HepG2 (cell line): Measurements from ENCODE around the gene COX14. TPM values are rescaled to one million over a fixed set of nuclear protein-coding genes. Genes with fewer than 3 reads are reported as not detected.
A peak's percentile ranks its signal among the peaks of the same experiment; 100 is the strongest.

Experiments
- ERF ChIP-seq: IDR thresholded peaks from 2 replicates; pipeline ENCODE4 v1.6.1; 2018; ENCODE audit warnings: missing biosample characterization, missing genetic modification reagents
- HDAC1 ChIP-seq: sonication (generic); formaldehyde crosslinking; IDR thresholded peaks from 2 replicates; pipeline ENCODE4 v1.5.1; 2020; ENCODE audit warnings: mild to moderate bottlenecking, missing genetic modification reagents
- HIC2 ChIP-seq: sonication (generic); formaldehyde crosslinking; IDR thresholded peaks from 2 replicates; pipeline ENCODE4 v1.9.0; 2022; ENCODE audit warnings: low read depth, missing genetic modification reagents
- KDM2A ChIP-seq: sonication (generic); formaldehyde crosslinking; IDR thresholded peaks from 2 replicates; pipeline ENCODE4 v1.4.0; 2020; ENCODE audit warnings: low read depth, missing genetic modification reagents, borderline replicate concordance
- MNT ChIP-seq: fragments of 450-650 bp; IDR thresholded peaks from 2 replicates; pipeline ENCODE4 v1.6.1; 2016
- NR0B2 ChIP-seq: sonication (generic); formaldehyde crosslinking; IDR thresholded peaks from 2 replicates; pipeline ENCODE4 v1.4.0; 2020; ENCODE audit warnings: mild to moderate bottlenecking, missing genetic modification reagents
- RFXAP ChIP-seq: sonication (generic); formaldehyde crosslinking; IDR thresholded peaks from 2 replicates; pipeline ENCODE4 v1.4.0; 2020; ENCODE audit warnings: missing genetic modification reagents, borderline replicate concordance
- SAFB2 ChIP-seq: sonication (generic); formaldehyde crosslinking; IDR thresholded peaks from 2 replicates; pipeline ENCODE4 v1.5.1; 2020; ENCODE audit warnings: missing genetic modification reagents, low read depth, mild to moderate bottlenecking, borderline replicate concordance
- ZFYVE20 ChIP-seq: sonication (generic); formaldehyde crosslinking; IDR thresholded peaks from 2 replicates; pipeline ENCODE4 v1.8.0; 2023; ENCODE audit warnings: low read depth, mild to moderate bottlenecking, moderate library complexity, missing genetic modification reagents, borderline replicate concordance
- ZNF276 ChIP-seq: sonication (generic); formaldehyde crosslinking; IDR thresholded peaks from 2 replicates; pipeline ENCODE4 v1.4.0; 2020; ENCODE audit warnings: mild to moderate bottlenecking, low read depth, missing genetic modification reagents
- ZNF280B ChIP-seq: sonication (generic); formaldehyde crosslinking; IDR thresholded peaks from 2 replicates; pipeline ENCODE4 v1.5.0; 2020; ENCODE audit warnings: missing genetic modification reagents, mild to moderate bottlenecking, borderline replicate concordance
- ZNF687 ChIP-seq: sonication (generic); formaldehyde crosslinking; IDR thresholded peaks from 2 replicates; pipeline ENCODE4 v1.5.1; 2020; ENCODE audit warnings: mild to moderate bottlenecking, missing genetic modification reagents, moderate library complexity
- polyA plus RNA-seq, 8 experiments: library from polyadenylated mRNA; depleted of rRNA in 3 of 8; stranded (reverse) in 7 of 8; unstranded in 1 of 8; fragments of >200 nt; fragmentation: Illumina TruSeq in 4 of 8; extraction: Trizol in 4 of 8; gene quantifications; 2 replicates each; pipeline versions ENCODE4 v1.2.1 to v1.2.3, GENCODE V29; 2011 to 2016; ENCODE audit warnings: low read depth in 4 of 8, missing spikeins in 1 of 8, mixed read lengths in 1 of 8; ENCODE audit not compliant: insufficient read depth in 1 of 8
- total RNA-seq, 5 experiments: library from RNA; depleted of rRNA; stranded (reverse); fragments of >200 nt; fragmentation: Illumina TruSeq; extraction: Trizol; gene quantifications; 2 replicates each; pipeline ENCODE4 v1.2.3, GENCODE V29; 2016; ENCODE audit warnings: low read depth in 1 of 5

COX14 gene
- total and polyA plus RNA-seq, 2 of the 13 experiments (the other 11 are each of a cell fraction or from before 2014, with no cell fraction given): 53.0 to 71.6 TPM

GRCh38 chr12:50082644-50083043, 29.4 kb upstream of the COX14 start (continued):
- TF ChIP-seq HIC2: no peak
- TF ChIP-seq ZNF687 (CRISPR knock-in tag): peak; percentile 73
- no peak for TF ChIP-seq SAFB2 (CRISPR knock-in tag)
- 0 out of 2 replicates have a peak, but pooled peaks have one; percentile 13 for TF ChIP-seq KDM2A (CRISPR knock-in tag)
- no peak for TF ChIP-seq NR0B2
- TF ChIP-seq ZNF276 (CRISPR knock-in tag): no peak
- peak; percentile 78 for TF ChIP-seq HDAC1 (CRISPR knock-in tag)
- TF ChIP-seq MNT: no peak
- TF ChIP-seq ZFYVE20: no peak
- peak; percentile 73 for TF ChIP-seq ERF (CRISPR knock-in tag)
- TF ChIP-seq RFXAP (CRISPR knock-in tag): no peak
- TF ChIP-seq ZNF280B: no peak
